GM21526 (cell line): ENCODE measurements around the gene IGHMBP2.

Source experiments
- ATAC-seq: cut with Tn5 transposase; IDR thresholded peaks from one replicate; pipeline ENCODE4 v1.9.1; 2021; ENCODE audit warnings: moderate library complexity; ENCODE audit not compliant: unreplicated experiment, low FRiP score

IGHMBP2 gene

GRCh38 chr11:68938816-68939582 is 35.3 kb downstream of the IGHMBP2 start:
- no peak for ATAC-seq

- ATAC-seq = no peak
Observed at GRCh38 chr11:68939583-68940555, 36.2 kb downstream of the IGHMBP2 start.

GRCh38 chr11:68940651-68941323 is 37.1 kb downstream of the IGHMBP2 start:
- no peak for ATAC-seq

- ATAC-seq = no peak
Observed at GRCh38 chr11:68941324-68942094, 37.8 kb downstream of the IGHMBP2 start.

GRCh38 chr11:68942095-68942620 is 38.5 kb downstream of the IGHMBP2 start:
- no peak for ATAC-seq

GRCh38 chr11:68942751-68943271 is 39.1 kb downstream of the IGHMBP2 start:
- no peak for ATAC-seq

GRCh38 chr11:68946416-68947090 is 42.9 kb downstream of the IGHMBP2 start:
- no peak for ATAC-seq

GRCh38 chr11:68947151-68947550 is 43.5 kb downstream of the IGHMBP2 start:
- ATAC-seq = no peak

GRCh38 chr11:68948496-68948895 is 44.8 kb downstream of the IGHMBP2 start:
- no peak for ATAC-seq

GRCh38 chr11:68948935-68949334 is 45.2 kb downstream of the IGHMBP2 start:
- ATAC-seq = no peak

GRCh38 chr11:68950270-68950669 is 46.6 kb downstream of the IGHMBP2 start:
- no peak for ATAC-seq

- ATAC-seq = no peak
Observed at GRCh38 chr11:68950762-68951161, 47.1 kb downstream of the IGHMBP2 start.

GRCh38 chr11:68954836-68955606 is 51.3 kb downstream of the IGHMBP2 start:
- no peak for ATAC-seq

GRCh38 chr11:68955607-68955958 is 51.9 kb downstream of the IGHMBP2 start:
- ATAC-seq = no peak

GRCh38 chr11:68956142-68956541 is 52.5 kb downstream of the IGHMBP2 start:
- ATAC-seq = no peak

- no peak for ATAC-seq
Observed at GRCh38 chr11:68956547-68957254, 53.0 kb downstream of the IGHMBP2 start.

- no peak for ATAC-seq
Observed at GRCh38 chr11:68958211-68958610, 54.5 kb downstream of the IGHMBP2 start.
